ENCODE measurements around the gene GYS1.
"Not testable (repeated sequence)": the region's sequence is repeated elsewhere in the genome, so short reads cannot be mapped to it uniquely, and the experiment has no call there.

The GYS1 gene

GRCh38 chr19:48993175-48994034 is at the start of gene GYS1, which contains the start of gene RUVBL2:
Gene GYS1, minus strand, starts transcription at chr19:48993309. Its CDS starts 197 bp downstream, at chr19:48993112.
Gene RUVBL2, plus strand, starts transcription at chr19:48993887. Its CDS starts 25 bp downstream, at chr19:48993912.
- DNase-seq (ENCODE audit: low read depth): peak; percentile 99

GRCh38 chr19:49042666-49043065 is 49.6 kb upstream of the GYS1 start:
- DNase-seq (ENCODE audit: low read depth): not testable (repeated sequence)

- DNase-seq (ENCODE audit: low read depth): no peak
These were observed 49.1 kb upstream of the GYS1 start for GRCh38 chr19:49042177-49042576.

- DNase-seq (ENCODE audit: low read depth): not testable (repeated sequence)
These were observed 46.6 kb upstream of the GYS1 start for GRCh38 chr19:49039736-49040135.

DNA sequence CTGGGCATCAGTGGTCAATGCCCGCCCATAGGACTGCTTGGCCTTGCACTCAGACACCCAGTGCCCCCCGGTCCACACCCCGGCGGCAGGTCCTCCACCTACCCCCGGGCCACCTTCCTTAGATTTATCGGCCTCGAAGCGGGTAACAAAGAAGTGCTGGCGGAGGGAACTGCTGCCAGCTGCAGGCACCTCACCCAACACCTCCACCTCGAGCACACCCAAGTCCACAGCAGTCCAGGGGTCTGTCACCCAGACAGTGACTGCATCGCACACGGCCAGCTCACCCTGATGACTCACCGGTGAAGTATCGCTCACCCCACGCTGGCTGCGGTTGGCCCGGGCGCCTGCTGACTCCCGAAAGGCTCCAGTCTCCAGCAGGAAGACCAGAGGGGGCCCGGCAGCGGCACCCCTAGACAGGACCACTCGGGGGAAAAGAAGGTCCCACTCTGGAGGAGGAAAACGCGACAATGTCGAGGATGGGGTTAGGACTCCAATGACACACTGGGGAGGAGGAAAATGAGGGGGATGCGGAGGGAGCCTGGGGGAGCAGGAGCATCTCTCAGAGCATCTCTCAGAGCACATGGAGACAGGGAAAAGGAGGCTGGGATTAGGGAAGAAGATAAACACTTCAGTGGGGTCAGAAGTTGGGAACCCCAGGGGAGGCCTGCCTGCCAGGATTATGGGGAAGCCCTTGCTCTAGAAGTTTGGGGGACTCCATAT is 45.6 kb upstream of the GYS1 start:
- DNase-seq (ENCODE audit: low read depth): peak; percentile 65

- not testable (repeated sequence) for DNase-seq (ENCODE audit: low read depth)
These were observed 45.0 kb upstream of the GYS1 start for GRCh38 chr19:49038111-49038510.

DNA sequence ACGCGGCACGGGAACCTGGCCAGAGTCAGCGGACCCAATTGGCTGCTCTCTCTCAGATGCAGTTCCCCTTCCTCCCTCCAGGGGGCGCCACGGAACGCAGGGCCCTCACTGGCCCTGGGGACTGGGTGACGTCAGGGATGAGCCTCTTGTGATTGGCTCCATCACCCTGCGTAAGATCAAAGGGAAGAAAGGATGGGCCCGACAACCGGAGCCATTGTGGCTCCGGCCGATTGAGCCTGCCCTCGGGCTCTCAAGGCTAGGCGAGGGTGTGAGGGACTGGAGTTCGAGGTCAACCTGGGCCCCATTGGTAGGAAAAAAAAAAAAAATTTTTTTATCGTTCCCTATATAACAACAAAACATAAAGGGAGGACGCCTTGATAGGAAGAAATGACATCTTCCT is 43.7 kb upstream of the GYS1 start, which contains the start of gene CGB1:
Gene CGB1, minus strand, starts transcription at position 81 of the 400 bp plus-strand sequence. CDS start 184 bp downstream, outside the sequence.
- DNase-seq (ENCODE audit: low read depth): not testable (repeated sequence)

DNA sequence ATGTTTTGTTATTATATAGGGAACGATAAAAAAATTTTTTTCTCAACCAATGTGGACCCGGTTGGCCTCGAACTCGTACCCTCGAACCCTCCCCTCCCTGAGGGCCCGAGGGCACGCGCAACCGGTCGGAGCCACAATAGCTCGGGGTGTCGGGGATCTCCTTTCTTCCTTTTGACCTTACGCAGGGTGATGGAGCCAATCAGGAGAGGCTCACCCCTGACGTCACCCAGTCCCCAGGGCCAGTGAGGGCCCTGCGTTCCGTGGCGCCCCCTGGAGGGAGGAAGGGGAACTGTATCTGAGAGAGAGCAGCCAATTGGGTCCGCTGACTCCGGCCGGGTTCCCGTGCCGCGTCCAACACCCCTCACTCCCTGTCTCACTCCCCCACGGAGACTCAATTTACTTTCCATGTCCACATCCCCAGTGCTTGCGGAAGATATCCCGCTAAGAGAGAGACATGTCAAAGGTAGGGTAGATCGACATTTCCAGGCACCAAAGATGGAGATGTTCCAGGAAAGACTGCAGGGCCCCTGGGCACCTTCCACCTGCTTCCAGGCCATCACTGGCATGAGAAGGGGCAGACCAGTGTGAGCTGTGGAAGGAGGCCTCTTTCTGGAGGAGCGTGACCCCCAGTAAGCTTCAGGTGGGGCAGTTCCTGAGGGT is 38.7 kb upstream of the GYS1 start, which contains the start of gene CGB2:
Gene CGB2, plus strand, starts transcription at position 249 of the 660 bp plus-strand sequence. Its CDS starts 206 bp downstream, at position 455.
- not testable (repeated sequence) for DNase-seq (ENCODE audit: low read depth)

- DNase-seq (ENCODE audit: low read depth): not testable (repeated sequence)
These were observed 37.2 kb upstream of the GYS1 start for GRCh38 chr19:49030323-49030722.

DNA sequence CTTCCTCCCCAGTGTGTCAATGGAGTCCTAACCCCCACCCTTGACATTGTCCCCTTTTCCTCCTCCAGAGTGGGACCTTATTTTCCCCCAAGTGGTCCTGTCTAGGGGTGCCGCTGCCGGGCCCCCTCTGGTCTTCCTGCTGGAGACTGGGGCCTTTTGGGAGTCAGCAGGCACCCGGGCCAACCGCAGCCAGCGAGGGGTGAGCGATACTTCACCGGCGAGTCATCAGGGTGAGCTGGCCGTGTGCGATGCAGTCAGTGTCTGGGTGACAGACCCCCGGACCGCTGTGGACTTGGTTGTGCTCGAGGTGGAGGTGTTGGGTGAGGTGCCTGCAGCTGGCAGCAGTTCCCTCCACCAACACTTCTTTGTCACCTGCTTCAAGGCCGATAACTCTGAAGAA is 36.6 kb upstream of the GYS1 start:
- DNase-seq (ENCODE audit: low read depth): not testable (repeated sequence)

DNA sequence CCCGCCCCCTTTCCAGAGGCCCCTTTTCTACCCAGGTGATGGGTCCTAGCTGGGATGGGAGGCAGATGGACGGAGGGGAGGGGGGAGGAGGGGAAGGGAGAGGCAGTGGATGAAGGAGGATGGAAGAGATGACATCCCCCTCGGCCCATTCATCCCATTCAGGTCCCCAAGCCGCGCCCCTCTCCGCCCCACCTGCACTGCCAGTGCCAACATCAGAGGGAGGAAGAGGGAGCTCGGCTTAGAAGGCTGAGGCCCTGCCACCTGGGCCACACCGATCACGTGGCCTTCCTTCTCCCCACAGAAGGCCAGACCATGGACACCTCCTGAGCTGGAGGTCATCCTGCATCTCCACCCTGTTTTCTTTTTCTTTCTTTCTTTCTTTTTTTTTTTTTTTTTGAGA is 35.6 kb upstream of the GYS1 start:
- not testable (repeated sequence) for DNase-seq (ENCODE audit: low read depth)

DNA sequence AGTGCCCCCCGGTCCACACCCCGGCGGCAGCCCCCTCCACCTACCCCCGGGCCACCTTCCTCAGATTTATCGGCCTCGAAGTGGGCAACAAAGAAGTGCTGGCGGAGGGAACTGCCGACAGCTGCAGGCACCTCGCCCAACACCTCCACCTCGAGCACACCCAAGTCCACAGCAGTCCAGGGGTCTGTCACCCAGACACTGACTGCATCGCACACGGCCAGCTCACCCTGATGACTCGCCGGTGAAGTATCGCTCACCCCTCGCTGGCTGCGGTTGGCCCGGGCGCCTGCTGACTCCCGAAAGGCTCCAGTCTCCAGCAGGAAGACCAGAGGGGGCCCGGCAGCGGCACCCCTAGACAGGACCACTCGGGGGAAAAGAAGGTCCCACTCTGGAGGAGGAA is 32.5 kb upstream of the GYS1 start:
- DNase-seq (ENCODE audit: low read depth): not testable (repeated sequence)

DNA sequence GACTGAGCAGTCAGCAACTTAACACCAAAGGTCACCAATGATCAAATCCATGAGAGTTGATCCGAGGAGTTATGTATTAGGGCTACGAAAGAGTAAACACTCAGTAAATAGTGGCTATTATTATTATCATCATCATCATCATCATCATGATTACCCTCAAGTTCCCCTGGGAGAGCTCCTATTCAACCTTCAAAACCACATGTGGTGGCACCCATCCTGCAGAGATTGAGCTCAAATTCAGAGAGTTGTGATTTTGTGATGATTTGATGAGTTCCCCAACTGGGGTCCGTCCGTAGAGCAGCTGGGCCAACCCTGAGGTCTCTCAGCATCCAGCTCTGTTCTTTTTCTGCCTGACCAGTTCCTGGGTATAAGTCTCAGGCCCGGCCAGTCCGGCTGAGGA is 32.0 kb upstream of the GYS1 start:
- DNase-seq (ENCODE audit: low read depth): not testable (repeated sequence)

DNA sequence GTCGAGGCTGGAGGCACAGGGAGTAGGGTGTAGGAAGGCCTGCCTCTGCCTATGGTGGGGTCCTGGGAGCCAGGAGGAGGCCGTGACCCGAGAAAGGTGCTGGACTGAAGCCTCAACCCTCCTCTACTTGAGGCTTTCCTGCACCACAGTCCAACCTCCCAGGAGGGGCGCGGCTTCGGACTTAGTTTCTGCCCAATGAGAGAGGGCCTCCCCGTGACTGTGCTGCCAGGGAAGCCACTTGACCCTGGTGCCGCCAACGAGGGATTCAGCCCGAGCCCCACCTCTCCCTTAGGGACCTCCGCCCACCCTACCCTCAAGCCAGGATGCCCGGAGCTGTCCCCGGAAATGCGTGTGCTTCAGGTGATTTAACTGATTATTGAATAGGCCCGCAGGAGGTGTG is 31.1 kb upstream of the GYS1 start, which contains the start of gene CGB3:
Gene CGB3, minus strand, starts transcription at position 101 of the 400 bp plus-strand sequence. CDS start 362 bp downstream, outside the sequence.
- DNase-seq (ENCODE audit: low read depth): not testable (repeated sequence)

GRCh38 chr19:49022116-49022515 is 29.0 kb upstream of the GYS1 start:
- DNase-seq (ENCODE audit: low read depth): no peak

DNA sequence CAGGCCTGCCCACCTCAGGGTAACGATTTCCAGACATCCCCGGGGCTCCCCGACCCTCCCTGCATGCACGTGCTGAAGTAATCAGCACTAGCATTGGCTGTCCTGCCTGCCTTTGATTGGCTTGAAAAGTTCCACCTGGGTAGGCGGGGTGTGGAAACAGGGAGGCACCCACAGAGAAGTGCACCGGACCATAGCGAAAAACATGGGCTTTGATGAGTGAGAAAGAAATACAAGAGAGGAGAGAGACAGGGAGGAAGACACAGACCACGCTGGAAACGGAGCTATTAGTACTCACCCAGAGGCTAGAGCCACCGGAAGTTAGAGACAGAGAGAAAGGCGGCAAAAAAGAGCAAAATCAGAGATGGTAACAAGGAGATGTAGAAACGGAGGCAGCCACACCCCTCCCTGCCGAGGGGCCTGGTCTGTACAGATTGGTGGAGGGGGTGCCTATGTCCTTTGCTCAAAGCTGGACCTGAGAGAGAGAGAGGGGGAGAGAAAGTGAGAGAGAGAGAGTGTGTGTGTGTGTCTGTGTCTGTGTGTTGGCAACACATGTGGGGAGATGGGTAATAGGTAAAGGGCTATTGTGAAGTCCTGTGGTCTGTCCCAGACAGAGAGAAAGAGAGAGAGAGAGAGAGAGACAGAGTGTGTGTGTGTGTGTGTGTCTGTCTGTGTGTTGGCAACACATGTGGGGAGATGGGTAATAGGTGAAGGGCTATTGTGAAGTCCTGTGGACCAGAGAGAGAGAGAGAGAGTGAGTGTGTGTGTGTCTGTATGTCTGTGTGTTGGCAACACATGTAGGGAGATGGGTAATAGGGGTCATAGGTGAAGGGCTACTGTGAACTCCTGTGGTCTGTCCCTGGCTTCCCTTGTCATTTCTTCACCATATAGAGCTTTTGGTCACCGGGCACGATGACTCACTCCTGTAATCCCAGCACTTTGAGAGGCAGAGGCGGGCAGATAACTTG is 28.1 kb upstream of the GYS1 start:
- DNase-seq (ENCODE audit: low read depth): peak; percentile 51

DNA sequence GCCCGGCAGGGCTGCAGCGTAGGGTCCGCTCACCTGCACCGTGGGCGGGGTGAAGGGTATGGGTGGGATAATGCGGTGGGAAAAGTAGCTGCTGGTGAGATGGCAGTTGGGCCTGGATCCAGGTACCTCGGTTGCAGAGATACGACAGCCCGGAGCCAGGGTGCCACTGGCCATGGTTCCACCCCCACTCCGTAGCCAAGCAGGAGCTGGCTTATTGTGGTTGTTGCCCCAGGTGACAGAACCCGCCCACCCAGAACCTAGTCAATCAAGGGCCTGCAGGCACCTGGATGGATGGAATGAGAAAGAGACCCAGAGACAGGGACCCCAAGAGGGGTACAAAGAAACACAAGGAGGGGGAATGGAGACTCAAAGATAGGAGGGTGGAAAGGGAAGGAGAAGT is 27.2 kb upstream of the GYS1 start:
- no peak for DNase-seq (ENCODE audit: low read depth)

- DNase-seq (ENCODE audit: low read depth): peak; percentile 23
These were observed 26.3 kb upstream of the GYS1 start for GRCh38 chr19:49019242-49019932.

- DNase-seq (ENCODE audit: low read depth): not testable (repeated sequence)
These were observed 25.5 kb upstream of the GYS1 start for GRCh38 chr19:49018388-49019241.

Measured in amniotic epithelial cell (primary cell).